GDM1 (cell line): Measurements from ENCODE around the gene MAP4K4.

Experiments used
- DNase-seq: peaks from one replicate; lab custom pipeline; 2025; lab: John Stamatoyannopoulos, UW

MAP4K4 gene

GRCh38 chr2:101817481-101817880 lies 120.0 kb downstream of the MAP4K4 start:
- DNase-seq: no peak

GRCh38 chr2:101818531-101819451 lies 121.3 kb downstream of the MAP4K4 start:
- no peak for DNase-seq

- DNase-seq: no peak
Observed at GRCh38 chr2:101820519-101820918, 123.0 kb downstream of the MAP4K4 start.

GRCh38 chr2:101821059-101821805 lies 123.7 kb downstream of the MAP4K4 start:
- no peak for DNase-seq

- DNase-seq: no peak
Observed at GRCh38 chr2:101821828-101822458, 124.4 kb downstream of the MAP4K4 start.

GRCh38 chr2:101823347-101823791 lies 125.9 kb downstream of the MAP4K4 start:
- peak; percentile 63 for DNase-seq

GRCh38 chr2:101823859-101824258 lies 126.4 kb downstream of the MAP4K4 start:
- no peak for DNase-seq

- no peak for DNase-seq
Observed at GRCh38 chr2:101826716-101827115, 129.2 kb downstream of the MAP4K4 start.

- no peak for DNase-seq
Observed at GRCh38 chr2:101827246-101827645, 129.7 kb downstream of the MAP4K4 start.

- no peak for DNase-seq
Observed at GRCh38 chr2:101828257-101828656, 130.8 kb downstream of the MAP4K4 start.

GRCh38 chr2:101828673-101829334 lies 131.3 kb downstream of the MAP4K4 start:
- DNase-seq: no peak

GRCh38 chr2:101829429-101829828 lies 131.9 kb downstream of the MAP4K4 start:
- no peak for DNase-seq

- no peak for DNase-seq
Observed at GRCh38 chr2:101830146-101830545, 132.6 kb downstream of the MAP4K4 start.

- DNase-seq: no peak
Observed at GRCh38 chr2:101830555-101830954, 133.0 kb downstream of the MAP4K4 start.

GRCh38 chr2:101831351-101831865 lies 133.9 kb downstream of the MAP4K4 start:
- DNase-seq: peak; percentile 31

- DNase-seq: no peak
Observed at GRCh38 chr2:101832114-101832513, 134.6 kb downstream of the MAP4K4 start.

GRCh38 chr2:101833890-101834523 lies 136.5 kb downstream of the MAP4K4 start:
- no peak for DNase-seq

- no peak for DNase-seq
Observed at GRCh38 chr2:101837354-101837753, 139.8 kb downstream of the MAP4K4 start.

GRCh38 chr2:101841679-101842327 lies 144.3 kb downstream of the MAP4K4 start:
- no peak for DNase-seq

- DNase-seq: peak; percentile 69
Observed at GRCh38 chr2:101842471-101842870, 145.0 kb downstream of the MAP4K4 start.

- no peak for DNase-seq
Observed at GRCh38 chr2:101843048-101843447, 145.5 kb downstream of the MAP4K4 start.
